Adrenal gland (tissue), 12 donors: ENCODE measurements around the gene FAM241A. TPM values are rescaled to one million over a fixed set of nuclear protein-coding genes. Genes with fewer than 3 reads are reported as not detected.

Source experiments
- DNase-seq, 7 donors: peaks; one replicate each; pipeline ENCODE4 v3.0.0-alpha.2; 2019 to 2020
- H3K27ac ChIP-seq, 5 donors: fragments of 200-600 bp; sonication (generic) in 4 of 5; 1 replicate in 3 of 5; 2 replicates in 2 of 5; pipeline versions ENCODE4 v1.5.1 to v1.8.0; 2016 to 2020; ENCODE audit warnings: mild to moderate bottlenecking in 1 of 5
- H3K27me3 ChIP-seq: fragments of 200-600 bp; 2 replicates; pipeline ENCODE4 v1.8.0; 2021
- H3K36me3 ChIP-seq, 2 donors: fragments of 200-600 bp; replicated peaks in 1 of 2; 1 replicate in 1 of 2; 2 replicates in 1 of 2; pipeline versions ENCODE4 v1.5.1 to v1.8.0; 2018 to 2022
- H3K4me1 ChIP-seq, 2 donors: fragments of 200-600 bp; replicated peaks in 1 of 2; 1 replicate in 1 of 2; 2 replicates in 1 of 2; pipeline versions ENCODE4 v1.5.1 to v1.8.0; 2018 to 2021
- H3K4me3 ChIP-seq, 4 donors: fragments of 200-600 bp; sonication (generic) in 3 of 4; one replicate each; pipeline ENCODE4 v1.5.1; 2016 to 2018
- H3K9me3 ChIP-seq, 3 donors: fragments of 200-600 bp; sonication (generic) in 1 of 3; replicated peaks in 1 of 3; 1 replicate in 2 of 3; 2 replicates in 1 of 3; pipeline versions ENCODE4 v1.5.1 to v1.8.0; 2016 to 2021
- CTCF ChIP-seq, 6 experiments: fragments of 450-650 bp in 4 of 6; fragments of 200-600 bp in 2 of 6; sonication (generic) in 1 of 6; IDR thresholded peaks; 1 replicate in 5 of 6; 2 replicates in 1 of 6; pipeline versions ENCODE4 v1.5.1 to v1.8.0; 2016 to 2021; ENCODE audit warnings: antibody characterized with exemption in 6 of 6, mild to moderate bottlenecking in 2 of 6, moderate library complexity in 1 of 6
- POLR2A ChIP-seq, 2 donors: fragments of 450-650 bp; IDR thresholded peaks; one replicate each; pipeline ENCODE4 v1.6.1; 2017; ENCODE audit warnings: antibody characterized with exemption in 2 of 2, mild to moderate bottlenecking in 2 of 2, moderate library complexity in 1 of 2
- WGBS, 4 donors: extraction: QIAGEN DNeasy Blood & Tissue Kit in 2 of 4; methylation state at CpG; one replicate each; pipeline versions ENCODE4 v1.1.5 to v1.1.7; 2013 to 2017; 5-methylcytosine and 5-hydroxymethylcytosine counted together
- intact Hi-C, 2 donors: fragments of 100-400 bp; cut with DNase I; formaldehyde crosslinking; loops; one replicate each; pipeline versions ENCODE4 v1.14.1 to v1.15.0; 2022 to 2023
- polyA plus RNA-seq, 3 donors: library from polyadenylated mRNA; stranded (reverse); fragments of 200-250 nt in 2 of 3; fragments of 350-450 nt in 1 of 3; fragmentation: Illumina TruSeq in 1 of 3; extraction: RNeasy Lipid Tissue Mini Kit (QIAGEN cat#74804) in 1 of 3; gene quantifications; one replicate each; pipeline ENCODE4 v1.2.3, GENCODE V29; 2013 to 2014
- total RNA-seq, 9 donors: library from RNA; depleted of rRNA in 4 of 9; stranded (reverse); fragments of >200 nt in 4 of 9; fragments of 120-200 nt in 1 of 9; fragmentation: NEBNext Ultra II Directional in 1 of 9; extraction: Animal tissue kit (Norgen Biotek cat#: 25700) in 1 of 9; gene quantifications; one replicate each; pipeline versions ENCODE4 v1.1.0 to v1.2.4, GENCODE V29; 2013 to 2023
- donor health status: healthy with polysubstance abuse.
- donor health status: Bipolar disorder and iron deficiency.
- donor health status: DM: yes; HTN: yes; CAD: no.
- donor health status: DM: no; HTN: no; CAD: no.
- donor health status: DM: no; HTN: no; CAD: no.
- donor health status: DM: yes; HTN: yes; CAD: no.

FAM241A gene
- total and polyA plus RNA-seq, 12 donors: 0.55 to 4.6 (median 2.8) TPM

- no peak for TF ChIP-seq CTCF (IDR thresholded peaks at IDR 0.05)
- TF ChIP-seq POLR2A (IDR thresholded peaks at IDR 0.05): no peak
These were observed 36.2 kb downstream of the FAM241A start for GRCh38 chr4:112181358-112182000.

GRCh38 chr4:112182604-112183003, 37.4 kb downstream of the FAM241A start:
- no peak overlapping the region for H3K4me3 ChIP-seq
- WGBS, 4 donors: 80 to 87% (median 87%) methylated on average over 3 of the region's 3 CpGs
- intact Hi-C loops: no loop called here
- H3K27me3 ChIP-seq: no peaks in the 10 kb centered on the region
- TF ChIP-seq CTCF (IDR thresholded peaks at IDR 0.05): no peak
- no peak for TF ChIP-seq POLR2A (IDR thresholded peaks at IDR 0.05)
- no peak overlapping the region for H3K27ac ChIP-seq
- peaks cover 0 to 5% of the 10 kb centered on the region in 2 donors for H3K36me3 ChIP-seq
- H3K4me1 ChIP-seq: no peaks in the 10 kb centered on the region
- no peak for DNase-seq
- H3K9me3 ChIP-seq: no peaks in the 10 kb centered on the region

More at GRCh38 chr4:112181358-112182000, 36.2 kb downstream of the FAM241A start:
- Histone ChIP-seq H3K4me1 (no peaks in the 10 kb centered on the region), H3K9me3 (no peaks in the 10 kb centered on the region), H3K4me3 (no peak overlapping the region), H3K36me3 (no peaks in the 10 kb centered on the region), H3K27ac (no peak overlapping the region), H3K27me3 (no peaks in the 10 kb centered on the region)
- intact Hi-C loops: no loop called here
- WGBS, 4 donors: 70 to 73% (median 71%) methylated on average over 3 of the region's 3 CpGs
- no peak for DNase-seq

- no peaks in the 10 kb centered on the region for H3K27me3 ChIP-seq
- peaks cover 0 to 5% of the 10 kb centered on the region in 2 donors for H3K36me3 ChIP-seq
- intact Hi-C loops: no loop called here
- H3K4me3 ChIP-seq: no peak overlapping the region
- WGBS, 4 donors: 79 to 91% (median 83%) methylated on average over 2 of the region's 2 CpGs
- TF ChIP-seq POLR2A (IDR thresholded peaks at IDR 0.05): no peak
- no peak for TF ChIP-seq CTCF (IDR thresholded peaks at IDR 0.05)
- no peak overlapping the region for H3K27ac ChIP-seq
- no peaks in the 10 kb centered on the region for H3K4me1 ChIP-seq
- H3K9me3 ChIP-seq: no peaks in the 10 kb centered on the region
- no peak for DNase-seq
These were observed 38.0 kb downstream of the FAM241A start for GRCh38 chr4:112183252-112183651.

- Histone ChIP-seq H3K9me3 (no peaks in the 10 kb centered on the region), H3K27ac (no peak overlapping the region), H3K4me1 (no peaks in the 10 kb centered on the region), H3K27me3 (no peaks in the 10 kb centered on the region), H3K36me3 (peaks cover 0 to 5% of the 10 kb centered on the region in 2 donors), H3K4me3 (no peak overlapping the region)
- WGBS, 4 donors: 95 to 98% (median 97%) methylated on average over 1 of the region's 1 CpG
- no peak for DNase-seq
- intact Hi-C loops: no loop called here
- TF ChIP-seq POLR2A (IDR thresholded peaks at IDR 0.05) (no peak), CTCF (IDR thresholded peaks at IDR 0.05) (no peak)
These were observed 39.2 kb downstream of the FAM241A start for GRCh38 chr4:112184438-112184837.
